Right renal cortex interstitium (tissue), 3 donors: ENCODE measurements around the gene MIA3. TPM values are rescaled to one million over a fixed set of nuclear protein-coding genes. Genes with fewer than 3 reads are reported as not detected.
A peak's percentile ranks its signal among the peaks of the same experiment; 100 is the strongest.
"Not testable (repeated sequence)": the region's sequence is repeated elsewhere in the genome, so short reads cannot be mapped to it uniquely, and the experiment has no call there.

Experiments
- DNase-seq, 3 donors: peaks; one replicate each; pipeline ENCODE4 v3.0.0-alpha.2; 2013; ENCODE audit warnings: low read depth in 3 of 3, low spot score in 2 of 3
- polyA plus RNA-seq, 3 donors: library from polyadenylated mRNA; unstranded; fragments of 120-200 nt; gene quantifications; one replicate each; pipeline ENCODE4 v1.2.1, GENCODE V29; 2013; ENCODE audit not compliant: insufficient read length in 3 of 3

MIA3 gene
- polyA plus RNA-seq, 3 donors: 65.7 to 78.4 (median 68.8) TPM

- DNase-seq: no peak
Measured at GRCh38 chr1:222656391-222657155, 38.7 kb downstream of the MIA3 start.

GRCh38 chr1:222657899-222658298, 40.0 kb downstream of the MIA3 start:
- DNase-seq: no peak

GRCh38 chr1:222663431-222663934, 45.6 kb downstream of the MIA3 start:
- DNase-seq: no peak

GRCh38 chr1:222665964-222666363, 48.1 kb downstream of the MIA3 start:
- DNase-seq: no peak

- not testable (repeated sequence) for DNase-seq
Measured at GRCh38 chr1:222668184-222668583, 50.3 kb downstream of the MIA3 start.

GRCh38 chr1:222669107-222669506, 51.2 kb downstream of the MIA3 start:
- DNase-seq: not testable (repeated sequence)

- no peak for DNase-seq
Measured at GRCh38 chr1:222670110-222670509, 52.2 kb downstream of the MIA3 start.

GRCh38 chr1:222680080-222680479, 62.2 kb downstream of the MIA3 start:
- no peak for DNase-seq

GRCh38 chr1:222691016-222691415, 73.1 kb downstream of the MIA3 start:
- no peak for DNase-seq

GRCh38 chr1:222694927-222695326, 77.0 kb downstream of the MIA3 start:
- no peak for DNase-seq

- no peak for DNase-seq
Measured at GRCh38 chr1:222696741-222697140, 78.8 kb downstream of the MIA3 start.

GRCh38 chr1:222697203-222697602, 79.3 kb downstream of the MIA3 start:
- DNase-seq: no peak

- no peak for DNase-seq
Measured at GRCh38 chr1:222697826-222698225, 79.9 kb downstream of the MIA3 start.

- no peak for DNase-seq
Measured at GRCh38 chr1:222702210-222702609, 84.3 kb downstream of the MIA3 start.

GRCh38 chr1:222704260-222704659, 86.4 kb downstream of the MIA3 start:
- no peak for DNase-seq

GRCh38 chr1:222706815-222707214, 88.9 kb downstream of the MIA3 start:
- no peak for DNase-seq

- no peak for DNase-seq
Measured at GRCh38 chr1:222709700-222710153, 91.8 kb downstream of the MIA3 start.

- DNase-seq: peak; percentile 25 to 37 (median 27)
Measured at GRCh38 chr1:222711319-222712252, 93.7 kb downstream of the MIA3 start.

- peak; percentile 82 to 85 (median 83) for DNase-seq
Measured at GRCh38 chr1:222712253-222713090, 94.6 kb downstream of the MIA3 start, which contains the start of the genes AIDA and BROX. AIDA (minus strand) TSS chr1:222712491; CDS start chr1:222712317, 174 bp downstream. BROX (plus strand) TSS chr1:222712564; CDS start chr1:222715700, 3,136 bp downstream.
